Esophagus muscularis mucosa (tissue), 4 donors: ENCODE measurements around the gene MRPS23. TPM values are rescaled to one million over a fixed set of nuclear protein-coding genes. Genes with fewer than 3 reads are reported as not detected.
A peak's percentile ranks its signal among the peaks of the same experiment; 100 is the strongest.
"Not testable (repeated sequence)": the region's sequence is repeated elsewhere in the genome, so short reads cannot be mapped to it uniquely, and the experiment has no call there.

ENCODE experiments used
- DNase-seq: peaks from one replicate; pipeline ENCODE4 v3.0.0-alpha.2; 2017; ENCODE audit errors: extremely low spot score
- H3K27ac ChIP-seq, 4 donors: fragments of 200-600 bp; sonication (generic); replicated peaks in 1 of 4; 1 replicate in 3 of 4; 2 replicates in 1 of 4; pipeline ENCODE4 v1.5.1; 2016 to 2019; ENCODE audit warnings: mild to moderate bottlenecking in 1 of 4
- H3K27me3 ChIP-seq, 4 donors: fragments of 200-600 bp; sonication (generic); one replicate each; pipeline versions ENCODE4 v1.5.1 to v1.6.0; 2016 to 2019
- H3K36me3 ChIP-seq, 4 donors: fragments of 200-600 bp; sonication (generic); one replicate each; pipeline ENCODE4 v1.5.1; 2016 to 2019
- H3K4me1 ChIP-seq, 4 donors: fragments of 200-600 bp; sonication (generic); one replicate each; pipeline ENCODE4 v1.5.1; 2016 to 2019
- H3K4me3 ChIP-seq, 4 donors: fragments of 200-600 bp; sonication (generic); 1 replicate in 2 of 4; 2 replicates in 2 of 4; pipeline ENCODE4 v1.5.1; 2016 to 2019; ENCODE audit warnings: mild to moderate bottlenecking in 4 of 4, moderate library complexity in 1 of 4
- H3K9me3 ChIP-seq, 4 donors: fragments of 200-600 bp; sonication (generic); 1 replicate in 3 of 4; 2 replicates in 1 of 4; pipeline ENCODE4 v1.5.1; 2016 to 2019
- CTCF ChIP-seq, 3 experiments: fragments of 200-600 bp in 2 of 3; fragments of 450-650 bp in 1 of 3; sonication (generic) in 2 of 3; IDR thresholded peaks; one replicate each; pipeline ENCODE4 v1.5.1; 2017 to 2019; ENCODE audit warnings: antibody characterized with exemption in 3 of 3, mild to moderate bottlenecking in 2 of 3, moderate library complexity in 1 of 3
- EP300 ChIP-seq: sonication (generic); formaldehyde crosslinking; IDR thresholded peaks from one replicate; pipeline ENCODE4 v1.6.1; 2017; ENCODE audit warnings: antibody characterized with exemption
- POLR2A ChIP-seq: fragments of 450-650 bp; IDR thresholded peaks from one replicate; pipeline ENCODE4 v1.6.1; 2017; ENCODE audit warnings: antibody characterized with exemption, moderate library complexity, mild to moderate bottlenecking, low read depth
- POLR2AphosphoS5 ChIP-seq, 2 donors: sonication (generic); formaldehyde crosslinking; IDR thresholded peaks; one replicate each; pipeline ENCODE4 v1.6.1; 2017; ENCODE audit warnings: antibody characterized with exemption in 2 of 2
- WGBS: methylation state at CpG from one replicate; pipeline ENCODE4 v1.1.5; 2018; 5-methylcytosine and 5-hydroxymethylcytosine counted together
- intact Hi-C: fragments of 100-400 bp; cut with DNase I; formaldehyde crosslinking; loops from one replicate; pipeline ENCODE4 v1.15.1; 2023
- total RNA-seq, 4 donors: library from RNA; depleted of rRNA; stranded (reverse); fragments of >200 nt; gene quantifications; one replicate each; pipeline versions ENCODE4 v1.1.0 to v1.2.1, GENCODE V29; 2016

Gene MRPS23
- total RNA-seq, 4 donors from 2014 or later: 11.6 to 22.2 (median 16.9) TPM

- Histone ChIP-seq H3K4me3 (peak overlapping the region; percentile 81 to 91 (median 89)), H3K27me3 (no peaks in the 10 kb centered on the region), H3K9me3 (no peaks in the 10 kb centered on the region), H3K36me3 (peaks cover 0 to 39% (median 13%) of the 10 kb centered on the region in 4 donors), H3K4me1 (peaks cover 44 to 76% (median 65%) of the 10 kb centered on the region in 4 donors), H3K27ac (peak overlapping the region; percentile 83 to 98 (median 93))
- intact Hi-C loops: loop anchor here (5.0 kb wide), 1 partner anchor 233 kb away; the partner anchor contains the start of gene DYNLL2
- TF ChIP-seq POLR2A (no peak), POLR2AphosphoS5 (IDR thresholded peaks at IDR 0.05) (no peak), EP300 (no peak), CTCF (IDR thresholded peaks at IDR 0.05) (no peak)
- no peak for DNase-seq
- 12% methylated on average over 21 of the region's 27 CpGs for WGBS
Measured at GRCh38 chr17:57849163-57849873, 526 bp downstream of the MRPS23 start.

GRCh38 chr17:57846056-57846945, 3.5 kb downstream of the MRPS23 start:
- 87% methylated on average over 23 of the region's 32 CpGs for WGBS

DNA sequence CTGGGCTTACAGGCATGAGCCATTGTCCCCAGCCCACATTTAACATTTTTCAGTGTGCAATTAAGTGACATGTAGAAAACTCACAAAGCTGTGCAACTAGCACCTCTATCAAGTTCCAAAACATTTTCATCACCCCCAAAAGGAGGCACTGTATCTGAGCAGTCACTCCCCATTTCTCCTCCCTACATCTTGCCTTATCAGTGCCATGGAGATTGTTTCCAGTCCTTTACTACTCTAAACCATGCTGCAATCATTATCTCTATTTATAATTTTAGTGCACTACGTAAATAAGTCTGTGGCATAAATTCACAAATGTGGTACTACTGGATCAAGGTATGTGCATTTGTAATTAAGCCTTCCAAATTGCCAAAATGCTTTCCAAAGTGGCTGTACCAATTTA, 7.6 kb downstream of the MRPS23 start:
- 86% methylated on average over 1 of the region's 1 CpG for WGBS
- no peaks in the 10 kb centered on the region for H3K27me3 ChIP-seq
- no peak overlapping the region for H3K4me3 ChIP-seq
- peaks cover 19 to 86% (median 42%) of the 10 kb centered on the region in 4 donors for H3K36me3 ChIP-seq
- peaks cover 13 to 25% (median 20%) of the 10 kb centered on the region in 4 donors for H3K4me1 ChIP-seq
- TF ChIP-seq CTCF (IDR thresholded peaks at IDR 0.05) (no peak), POLR2A (no peak), POLR2AphosphoS5 (IDR thresholded peaks at IDR 0.05) (no peak), EP300 (no peak)
- no peak for DNase-seq
- intact Hi-C loops: no loop called here
- H3K9me3 ChIP-seq: no peaks in the 10 kb centered on the region
- H3K27ac ChIP-seq: no peak overlapping the region

More at GRCh38 chr17:57846056-57846945, 3.5 kb downstream of the MRPS23 start:
- peaks cover 0 to 59% (median 16%) of the 10 kb centered on the region in 4 donors for H3K36me3 ChIP-seq
- H3K4me1 ChIP-seq: peaks cover 24 to 45% (median 35%) of the 10 kb centered on the region in 4 donors
- not testable (repeated sequence) for H3K9me3 ChIP-seq, DNase-seq, H3K27ac ChIP-seq, H3K4me3 ChIP-seq, H3K27me3 ChIP-seq
- intact Hi-C loops: loop anchor here (5.0 kb wide), 1 partner anchor 236 kb away; the partner anchor contains the start of gene DYNLL2

GRCh38 chr17:57839571-57839923, 10.3 kb downstream of the MRPS23 start:
- Histone ChIP-seq H3K27me3 (no peaks in the 10 kb centered on the region), H3K4me3 (no peak overlapping the region), H3K4me1 (peaks cover 12 to 36% (median 25%) of the 10 kb centered on the region in 4 donors), H3K9me3 (no peaks in the 10 kb centered on the region), H3K36me3 (peaks cover 19 to 68% (median 39%) of the 10 kb centered on the region in 4 donors), H3K27ac (peak overlapping the region; percentile 55 to 89 (median 66))
- no peak for DNase-seq
- intact Hi-C loops: no loop called here
- WGBS: 85% methylated on average over 6 of the region's 6 CpGs
- TF ChIP-seq EP300: no peak
- no peak for TF ChIP-seq POLR2A
- no peak for TF ChIP-seq POLR2AphosphoS5 (IDR thresholded peaks at IDR 0.05)
- TF ChIP-seq CTCF (IDR thresholded peaks at IDR 0.05): no peak
